ENCODE measurements around the gene ASPSCR1.

DNA sequence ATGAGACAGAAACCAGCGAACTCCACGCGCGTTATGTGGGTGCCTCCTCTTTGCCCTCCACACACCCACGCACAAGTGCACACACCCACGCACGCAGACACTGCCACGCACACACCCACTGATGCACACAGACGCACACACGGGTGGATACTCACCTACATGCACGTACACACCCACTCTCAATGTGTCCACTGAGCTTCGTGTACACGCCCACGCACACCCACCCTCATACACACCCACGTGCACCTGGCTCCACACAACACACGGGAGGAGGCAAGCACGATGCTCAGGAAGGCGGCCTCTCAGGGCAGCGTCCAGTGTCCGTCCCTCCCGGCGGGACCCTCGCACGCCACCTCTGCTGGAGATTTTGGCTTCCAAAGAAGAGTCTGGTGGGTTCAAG is 70.0 kb downstream of the ASPSCR1 start:
- TF ChIP-seq, protein P1, sequence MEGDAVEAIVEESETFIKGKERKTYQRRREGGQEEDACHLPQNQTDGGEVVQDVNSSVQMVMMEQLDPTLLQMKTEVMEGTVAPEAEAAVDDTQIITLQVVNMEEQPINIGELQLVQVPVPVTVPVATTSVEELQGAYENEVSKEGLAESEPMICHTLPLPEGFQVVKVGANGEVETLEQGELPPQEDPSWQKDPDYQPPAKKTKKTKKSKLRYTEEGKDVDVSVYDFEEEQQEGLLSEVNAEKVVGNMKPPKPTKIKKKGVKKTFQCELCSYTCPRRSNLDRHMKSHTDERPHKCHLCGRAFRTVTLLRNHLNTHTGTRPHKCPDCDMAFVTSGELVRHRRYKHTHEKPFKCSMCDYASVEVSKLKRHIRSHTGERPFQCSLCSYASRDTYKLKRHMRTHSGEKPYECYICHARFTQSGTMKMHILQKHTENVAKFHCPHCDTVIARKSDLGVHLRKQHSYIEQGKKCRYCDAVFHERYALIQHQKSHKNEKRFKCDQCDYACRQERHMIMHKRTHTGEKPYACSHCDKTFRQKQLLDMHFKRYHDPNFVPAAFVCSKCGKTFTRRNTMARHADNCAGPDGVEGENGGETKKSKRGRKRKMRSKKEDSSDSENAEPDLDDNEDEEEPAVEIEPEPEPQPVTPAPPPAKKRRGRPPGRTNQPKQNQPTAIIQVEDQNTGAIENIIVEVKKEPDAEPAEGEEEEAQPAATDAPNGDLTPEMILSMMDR (IDR thresholded peaks at IDR 0.05 in 4 of 5, conservative IDR thresholded peaks at IDR 0.05 in 1 of 5): no peak
- TF ChIP-seq POLR2A (IDR thresholded peaks at IDR 0.05): no peak
